WTC11 (cell line): ENCODE data around the gene ADRB1. TPM values are rescaled to one million over a fixed set of nuclear protein-coding genes. Genes with fewer than 3 reads are reported as not detected.

Source experiments
- ARID4B ChIP-seq: sonication (generic); formaldehyde crosslinking; IDR thresholded peaks from 2 replicates; pipeline ENCODE4 v1.8.0; 2023; ENCODE audit warnings: missing genetic modification reagents, mild to moderate bottlenecking, borderline replicate concordance
- E2F5 ChIP-seq: sonication (generic); formaldehyde crosslinking; IDR thresholded peaks from 2 replicates; pipeline ENCODE4 v1.8.1; 2022; ENCODE audit warnings: mild to moderate bottlenecking, moderate library complexity, missing genetic modification reagents
- PRRX2 ChIP-seq: fragments of 250-450 bp; sonication (Bioruptor Pico); IDR thresholded peaks from 2 replicates; pipeline ENCODE4 v1.8.0; 2021; ENCODE audit warnings: mild to moderate bottlenecking
- TEAD1 ChIP-seq: sonication (generic); formaldehyde crosslinking; IDR thresholded peaks from 2 replicates; pipeline ENCODE4 v1.8.0; 2022; ENCODE audit warnings: mild to moderate bottlenecking, missing genetic modification reagents
- total RNA-seq: library from RNA; stranded (reverse); gene quantifications from 3 replicates; pipeline ENCODE4 v1.2.3, GENCODE V29; 2021

The ADRB1 gene
- total RNA-seq, 1 experiment from 2014 or later = 0.35 TPM

DNA sequence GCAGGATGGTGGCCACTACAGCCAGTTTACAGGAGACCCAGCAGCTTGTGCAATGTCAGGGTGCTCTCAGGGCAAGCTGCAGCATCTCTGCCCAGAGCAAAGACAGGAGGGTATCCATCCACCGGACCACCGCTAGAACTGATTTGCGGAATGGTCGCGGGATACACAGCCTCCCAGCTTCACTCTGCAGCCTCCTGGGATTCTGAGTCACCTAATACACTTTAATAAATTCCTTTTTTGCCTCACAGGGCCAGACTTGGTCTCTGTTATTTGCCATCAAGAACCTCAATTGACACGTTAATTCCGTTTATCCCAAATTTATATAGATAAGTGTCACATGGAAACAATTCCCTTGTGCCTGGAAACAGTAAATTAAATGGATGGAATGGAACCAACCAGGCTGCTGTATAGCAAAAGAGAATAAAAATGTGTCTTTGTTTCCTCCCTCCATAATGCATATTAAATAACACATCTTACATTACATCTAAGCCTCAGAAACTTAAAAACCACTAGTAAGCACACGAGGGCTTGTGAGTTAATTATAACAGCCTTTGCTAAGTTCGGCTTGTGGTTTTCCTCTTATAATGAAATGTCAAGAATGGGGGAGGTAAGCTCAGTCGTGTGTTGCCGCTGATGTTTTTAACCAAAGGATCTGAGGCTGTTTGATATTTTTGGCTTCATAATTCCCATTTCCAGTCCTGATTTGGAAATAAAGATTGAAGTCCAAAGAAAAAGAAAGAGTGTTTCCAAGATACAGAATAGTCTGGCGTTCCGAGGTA lies 52.1 kb downstream of the ADRB1 start (continued):
- TF ChIP-seq ARID4B (no peak), E2F5 (CRISPR knock-in tag) (no peak), TEAD1 (CRISPR knock-in tag) (no peak), PRRX2 (CRISPR knock-in tag) (no peak)

Other genes starting within 250 kb of the ADRB1 start
- gene DCLRE1A, start 189.8 kb upstream of the ADRB1 start, total RNA-seq = 10.5 to 11.8 TPM (median 11.3 TPM) in 3 replicates
- 37.9 to 40.7 TPM (median 38.4 TPM) in 3 replicates for gene NHLRC2, start 189.2 kb upstream of the ADRB1 start, total RNA-seq
- 23.3 to 32.7 TPM (median 24.5 TPM) in 3 replicates for gene CCDC186, start 130.3 kb downstream of the ADRB1 start, total RNA-seq
- gene TDRD1, start 135.5 kb downstream of the ADRB1 start, total RNA-seq = 0.57 to 0.70 TPM (median 0.69 TPM) in 3 replicates
- 2.1 to 3.1 TPM (median 2.7 TPM) in 3 replicates for gene VWA2, start 195.4 kb downstream of the ADRB1 start, total RNA-seq